Aorta (tissue), 5 donors: ENCODE measurements around the gene AGR2. TPM values are rescaled to one million over a fixed set of nuclear protein-coding genes. Genes with fewer than 3 reads are reported as not detected.

Experiments
- ATAC-seq: fragments of 200-7000 bp; cut with Tn5 transposase; one replicate; pipeline ENCODE4 v1.9.1; 2022; ENCODE audit warnings: moderate library complexity; ENCODE audit not compliant: low FRiP score
- DNase-seq, 2 donors: peaks; one replicate each; pipeline ENCODE4 v3.0.0-alpha.2; 2020
- H3K27ac ChIP-seq, 2 donors: one replicate each; pipeline ENCODE4 v1.5.1; 2013; ENCODE audit warnings: low read length in 2 of 2, mild to moderate bottlenecking in 2 of 2, moderate library complexity in 2 of 2, control low read depth in 1 of 2, inconsistent platforms in 1 of 2, low read depth in 1 of 2
- H3K27me3 ChIP-seq, 2 donors: one replicate each; pipeline ENCODE4 v1.6.1; 2013; ENCODE audit warnings: control low read depth in 1 of 2, low read length in 1 of 2, mild to moderate bottlenecking in 1 of 2, moderate library complexity in 1 of 2; ENCODE audit not compliant: insufficient read depth in 2 of 2, control insufficient read depth in 1 of 2
- H3K36me3 ChIP-seq, 2 donors: one replicate each; pipeline ENCODE4 v1.6.1; 2013; ENCODE audit warnings: control low read depth in 1 of 2, low read length in 1 of 2, mild to moderate bottlenecking in 1 of 2; ENCODE audit not compliant: insufficient read depth in 2 of 2, control insufficient read depth in 1 of 2
- H3K4me1 ChIP-seq, 2 donors: one replicate each; pipeline ENCODE4 v1.6.1; 2013; ENCODE audit warnings: low read length in 2 of 2, control low read depth in 1 of 2, mild to moderate bottlenecking in 1 of 2, moderate library complexity in 1 of 2; ENCODE audit not compliant: insufficient read depth in 2 of 2, control insufficient read depth in 1 of 2
- H3K4me3 ChIP-seq, 2 donors: one replicate each; pipeline ENCODE4 v1.5.1; 2013; ENCODE audit warnings: low read length in 2 of 2, control low read depth in 1 of 2, mild to moderate bottlenecking in 1 of 2
- H3K9me3 ChIP-seq: one replicate; pipeline ENCODE4 v1.6.1; 2013; ENCODE audit warnings: mild to moderate bottlenecking, low read length; ENCODE audit not compliant: control insufficient read depth
- WGBS, 2 donors: extraction: QIAGEN DNeasy Blood & Tissue Kit; methylation state at CpG; one replicate each; pipeline ENCODE4 v1.1.7; 2013; 5-methylcytosine and 5-hydroxymethylcytosine counted together
- intact Hi-C, 2 donors: fragments of 100-400 bp; cut with DNase I; formaldehyde crosslinking; loops; one replicate each; pipeline versions ENCODE4 v1.14.2 to v1.15.0; 2022
- polyA plus RNA-seq, 2 donors: library from polyadenylated mRNA; stranded (reverse); fragments of 200-250 nt; gene quantifications; one replicate each; pipeline ENCODE4 v1.2.3, GENCODE V29; 2013
- total RNA-seq, 2 donors: library from RNA; stranded (reverse); fragmentation: NEBNext Ultra II Directional; extraction: Animal tissue kit (Norgen Biotek cat#: 25700); gene quantifications; one replicate each; pipeline ENCODE4 v1.2.1, GENCODE V29; 2021
- donor health status: healthy with polysubstance abuse.
- donor health status: Bipolar disorder and iron deficiency.
- donor health status: DM: no; HTN: no; CAD: no.
- donor health status: DM: no; HTN: no; CAD: no.
- donor health status: DM: yes; HTN: yes; CAD: no.

Gene AGR2
- total and polyA plus RNA-seq, 4 donors, result 0.10 to 19.8 TPM; not detected in 2

DNA sequence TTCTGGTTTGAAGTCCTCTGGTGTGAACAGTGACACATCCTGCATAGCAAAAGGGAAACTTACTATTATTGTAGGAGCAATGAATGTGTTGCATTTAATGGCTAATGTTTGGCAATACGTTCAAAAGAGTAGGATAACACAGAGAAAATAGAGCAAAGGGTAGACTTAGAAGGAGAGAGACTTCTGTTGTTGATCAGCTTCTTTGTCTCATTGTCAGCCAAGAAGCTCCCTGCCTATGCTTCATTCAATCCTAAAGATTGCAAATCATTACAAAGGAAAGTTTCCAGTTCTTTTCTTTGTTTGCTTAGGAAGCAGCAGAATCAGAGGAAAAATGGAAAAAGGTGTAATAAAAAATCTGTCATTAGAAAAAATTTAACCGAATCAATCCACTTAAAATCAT, 59.2 kb downstream of the AGR2 start:
- Histone ChIP-seq H3K9me3 (no peaks in the 10 kb centered on the region), H3K4me3 (no peak overlapping the region), H3K4me1 (no peaks in the 10 kb centered on the region), H3K27ac (no peak overlapping the region), H3K27me3 (no peaks in the 10 kb centered on the region), H3K36me3 (no peaks in the 10 kb centered on the region)
- DNase-seq, result no peak
- 89 to 92% methylated on average over 2 of the region's 2 CpGs for WGBS, 2 donors
- no peak for ATAC-seq
- intact Hi-C loops, result no loop called here

DNA sequence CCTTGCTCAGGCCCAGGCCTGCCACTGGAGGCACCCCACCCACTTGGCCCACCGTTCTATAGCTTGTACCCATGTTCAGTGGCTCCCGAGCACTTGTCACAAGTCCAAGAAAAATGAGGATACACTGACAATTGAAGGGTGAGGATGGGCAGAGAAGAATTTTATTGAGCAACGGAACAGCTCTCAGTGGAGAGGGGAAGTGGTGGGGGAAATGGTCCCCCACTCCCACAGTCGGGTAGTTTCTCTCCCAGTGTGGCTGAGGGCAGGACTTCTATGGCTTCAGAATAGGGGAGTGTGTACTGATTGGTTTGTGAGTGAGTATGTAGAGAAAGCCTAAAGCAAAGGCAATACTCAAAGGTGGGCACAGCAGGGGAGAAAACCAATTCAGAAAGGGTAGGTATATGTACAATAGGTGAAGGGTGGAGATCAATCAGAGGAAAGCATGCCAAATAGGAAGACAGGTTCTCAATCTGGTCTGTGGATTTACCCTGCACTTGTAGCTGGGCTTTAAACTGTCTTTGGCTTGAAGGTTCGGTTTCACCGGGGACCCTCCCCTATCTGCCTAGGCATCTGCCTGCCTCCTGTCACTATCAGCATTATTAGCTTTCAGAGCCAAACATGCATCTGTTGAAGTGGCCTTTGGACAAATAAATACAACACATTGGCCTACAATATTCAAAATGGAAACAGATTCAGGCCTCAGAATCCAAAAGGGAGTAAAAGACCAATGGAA, 60.1 kb downstream of the AGR2 start:
- ATAC-seq (no peak), DNase-seq (no peak)
- Histone ChIP-seq H3K36me3 (no peaks in the 10 kb centered on the region), H3K27ac (no peak overlapping the region), H3K9me3 (no peaks in the 10 kb centered on the region), H3K4me3 (no peak overlapping the region), H3K4me1 (no peaks in the 10 kb centered on the region), H3K27me3 (no peaks in the 10 kb centered on the region)
- WGBS, 2 donors, result 92 to 95% methylated on average over 6 of the region's 6 CpGs
- intact Hi-C loops, result no loop called here

DNA sequence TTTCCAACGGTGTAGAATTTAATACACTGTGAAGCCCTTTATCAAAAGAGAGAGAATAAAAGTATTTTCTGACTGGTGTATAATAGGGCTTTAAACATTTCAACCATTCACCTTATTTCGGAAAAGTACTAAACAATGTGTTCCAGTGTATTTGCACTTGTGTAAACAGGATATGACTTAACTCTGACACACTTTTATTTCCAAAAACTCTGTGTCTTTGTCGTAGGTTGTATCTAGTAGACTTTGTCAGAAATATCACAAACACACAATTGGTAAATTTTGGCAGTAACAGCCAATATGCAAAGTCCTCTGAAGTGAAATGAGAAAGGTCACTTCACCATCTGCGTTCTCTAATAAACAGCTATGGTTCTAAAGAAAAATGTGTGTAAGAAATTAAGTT, 61.6 kb downstream of the AGR2 start:
- H3K27ac ChIP-seq, result no peak overlapping the region
- 55 to 56% methylated on average over 4 of the region's 4 CpGs for WGBS, 2 donors
- no peak for DNase-seq
- no peaks in the 10 kb centered on the region for H3K9me3 ChIP-seq
- H3K36me3 ChIP-seq, result no peaks in the 10 kb centered on the region
- ATAC-seq, result no peak
- intact Hi-C loops, result no loop called here
- no peaks in the 10 kb centered on the region for H3K27me3 ChIP-seq
- H3K4me1 ChIP-seq, result no peaks in the 10 kb centered on the region
- no peak overlapping the region for H3K4me3 ChIP-seq

DNA sequence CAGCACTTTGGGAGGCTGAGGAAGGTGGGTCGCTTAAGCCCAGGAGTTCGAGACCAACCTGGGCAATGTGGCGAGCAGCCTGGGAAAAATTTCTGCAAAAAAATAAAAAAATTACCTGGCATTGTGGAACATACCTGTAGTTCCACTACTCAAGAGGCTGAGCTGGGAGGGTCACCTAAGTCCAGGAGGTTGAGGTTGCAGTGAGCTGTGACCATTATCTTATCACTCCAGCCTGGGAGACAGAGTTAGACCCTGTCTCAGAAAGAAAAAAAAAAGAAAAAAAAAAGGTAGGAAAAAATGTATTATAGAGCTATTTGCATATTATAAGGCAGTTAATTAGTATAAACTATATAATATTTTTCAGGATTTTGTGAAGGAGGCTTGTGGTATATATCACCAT, 62.3 kb downstream of the AGR2 start:
- Histone ChIP-seq H3K4me1 (no peaks in the 10 kb centered on the region), H3K27me3 (no peaks in the 10 kb centered on the region), H3K36me3 (no peaks in the 10 kb centered on the region), H3K4me3 (no peak overlapping the region), H3K27ac (no peak overlapping the region), H3K9me3 (no peaks in the 10 kb centered on the region)
- ATAC-seq (no peak), DNase-seq (no peak)
- intact Hi-C loops, result no loop called here
- WGBS, 2 donors, result 65 to 98% methylated on average over 3 of the region's 3 CpGs

Other genes with a start within 250 kb of the AGR2 start
- gene ANKMY2, start 159.2 kb downstream of the AGR2 start, total RNA-seq, result 10 to 100 TPM; 13.5 to 22.5 TPM
- 10 to 100 TPM in 1 of 2 donors, 1 to 10 TPM in 1; 9.4 to 12.3 TPM for gene ANKMY2, start 159.2 kb downstream of the AGR2 start, polyA plus RNA-seq
- gene BZW2, start 158.8 kb downstream of the AGR2 start, total RNA-seq, result 10 to 100 TPM; 31.1 to 32.8 TPM
- 10 to 100 TPM in 1 of 2 donors, 1 to 10 TPM in 1; 9.0 to 14.5 TPM for gene BZW2, start 158.8 kb downstream of the AGR2 start, polyA plus RNA-seq
- 10 to 100 TPM in 1 of 2 donors, 1 to 10 TPM in 1; 8.5 to 20.9 TPM for gene TSPAN13, start 51.2 kb downstream of the AGR2 start, total RNA-seq
- gene TSPAN13, start 51.2 kb downstream of the AGR2 start, polyA plus RNA-seq, result 1 to 10 TPM; 1.5 to 7.9 TPM
- not detected for gene AGR3, start 77.0 kb upstream of the AGR2 start, total RNA-seq
- gene AGR3, start 77.0 kb upstream of the AGR2 start, polyA plus RNA-seq, result 100 to 1,000 TPM in 1 of 2 donors, not detected in 1; 100 TPM